ENCODE results near the gene MTHFR. TPM values are rescaled to one million over a fixed set of nuclear protein-coding genes. Genes with fewer than 3 reads are reported as not detected.

MTHFR gene
- total and polyA plus RNA-seq, 2 donors from 2014 or later: 10.6 to 65.5 TPM

- DNase-seq (peak in 1 of 5 donors; percentile 5), FAIRE-seq (no peak)
- no peak overlapping the region for H3K9ac ChIP-seq (ENCODE audit: low read length in 3 of 3)
- no peaks in the 10 kb centered on the region for H3K9me3 ChIP-seq (ENCODE audit: control insufficient read depth in 2 of 3, insufficient read depth in 1 of 3, low read length in 3 of 3)
- no peak overlapping the region for H3K27ac ChIP-seq (ENCODE audit: low read depth in 2 of 2, low read length in 2 of 2)
- no peak overlapping the region for H3K4me3 ChIP-seq (ENCODE audit: low read length in 3 of 3)
- no peaks in the 10 kb centered on the region for H3K27me3 ChIP-seq (ENCODE audit: control insufficient read depth, insufficient read depth, low read length)
- no peaks in the 10 kb centered on the region for H3K4me1 ChIP-seq (ENCODE audit: control insufficient read depth in 2 of 3, insufficient read depth in 2 of 3, low read depth in 1 of 3, low read length in 3 of 3)
- no peak for TF ChIP-seq CTCF (IDR thresholded peaks at IDR 0.05; ENCODE audit: borderline replicate concordance, extremely low read depth, insufficient read depth)
- peaks cover 0 to 13% (median 5%) of the 10 kb centered on the region in 3 donors for H3K36me3 ChIP-seq (ENCODE audit: control insufficient read depth in 2 of 3, insufficient read depth in 3 of 3, low read length in 3 of 3)
- intact Hi-C loops (cut with DNase I): no loop called here
Measured at GRCh38 chr1:11749996-11750395, 55.8 kb downstream of the MTHFR start.

GRCh38 chr1:11749203-11749689 lies 56.5 kb downstream of the MTHFR start:
- Histone ChIP-seq H3K27ac (ENCODE audit: low read depth in 2 of 2, low read length in 2 of 2) (no peak overlapping the region), H3K4me1 (ENCODE audit: control insufficient read depth in 2 of 3, insufficient read depth in 2 of 3, low read depth in 1 of 3, low read length in 3 of 3) (no peaks in the 10 kb centered on the region), H3K4me3 (ENCODE audit: low read length in 3 of 3) (no peak overlapping the region), H3K36me3 (ENCODE audit: control insufficient read depth in 2 of 3, insufficient read depth in 3 of 3, low read length in 3 of 3) (peaks cover 0 to 13% (median 5%) of the 10 kb centered on the region in 3 donors), H3K27me3 (ENCODE audit: control insufficient read depth, insufficient read depth, low read length) (no peaks in the 10 kb centered on the region), H3K9me3 (ENCODE audit: control insufficient read depth in 2 of 3, insufficient read depth in 1 of 3, low read length in 3 of 3) (no peaks in the 10 kb centered on the region), H3K9ac (ENCODE audit: low read length in 3 of 3) (no peak overlapping the region)
- no peak for DNase-seq
- intact Hi-C loops (cut with DNase I): no loop called here
- peak; percentile 68 for TF ChIP-seq CTCF (IDR thresholded peaks at IDR 0.05; ENCODE audit: borderline replicate concordance, extremely low read depth, insufficient read depth)
- FAIRE-seq: no peak

GRCh38 chr1:11748294-11749202 lies 57.2 kb downstream of the MTHFR start:
- FAIRE-seq (no peak), DNase-seq (peak in 1 of 5 donors; percentile 61)
- no peaks in the 10 kb centered on the region for H3K4me1 ChIP-seq (ENCODE audit: control insufficient read depth in 2 of 3, insufficient read depth in 2 of 3, low read depth in 1 of 3, low read length in 3 of 3)
- no peaks in the 10 kb centered on the region for H3K27me3 ChIP-seq (ENCODE audit: control insufficient read depth, insufficient read depth, low read length)
- TF ChIP-seq CTCF (IDR thresholded peaks at IDR 0.05; ENCODE audit: borderline replicate concordance, extremely low read depth, insufficient read depth): no peak
- no peak overlapping the region for H3K4me3 ChIP-seq (ENCODE audit: low read length in 3 of 3)
- no peak overlapping the region for H3K27ac ChIP-seq (ENCODE audit: low read depth in 2 of 2, low read length in 2 of 2)
- H3K9ac ChIP-seq (ENCODE audit: low read length in 3 of 3): no peak overlapping the region
- intact Hi-C loops (cut with DNase I): no loop called here
- H3K9me3 ChIP-seq (ENCODE audit: control insufficient read depth in 2 of 3, insufficient read depth in 1 of 3, low read length in 3 of 3): no peaks in the 10 kb centered on the region
- peaks cover 0 to 13% (median 5%) of the 10 kb centered on the region in 3 donors for H3K36me3 ChIP-seq (ENCODE audit: control insufficient read depth in 2 of 3, insufficient read depth in 3 of 3, low read length in 3 of 3)

Data from kidney (tissue), 14 donors.